Kasumi-1 (cell line): ENCODE data around the gene USP9X.
A peak's percentile ranks its signal among the peaks of the same experiment; 100 is the strongest.
"Not testable (repeated sequence)": the region's sequence is repeated elsewhere in the genome, so short reads cannot be mapped to it uniquely, and the experiment has no call there.

ENCODE experiments used
- DNase-seq, 2 experiments: peaks; one replicate each; lab custom pipeline; 2025; lab: John Stamatoyannopoulos, UW

The USP9X gene

DNA sequence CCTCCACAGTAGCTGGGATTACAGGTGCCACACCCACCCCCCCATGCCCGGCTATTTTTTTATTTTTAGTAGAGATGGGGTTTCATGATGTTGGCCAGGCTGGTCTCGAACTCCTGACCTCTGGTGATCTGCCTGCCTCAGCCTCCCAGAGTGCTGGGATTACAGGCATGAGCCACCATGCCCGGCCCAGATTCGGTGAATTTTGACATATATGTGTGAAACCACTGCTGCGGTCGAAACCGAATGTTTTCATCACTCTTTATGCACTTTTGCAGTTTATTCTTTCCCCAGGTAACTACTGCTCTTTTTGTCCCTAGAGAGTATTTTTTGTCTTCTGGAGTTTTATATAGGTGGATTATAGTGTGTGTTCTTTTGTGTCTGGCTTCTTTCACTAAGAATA, 101.7 kb downstream of the USP9X start:
- not testable (repeated sequence) for DNase-seq

GRCh38 chrX:41189156-41189555, 103.9 kb downstream of the USP9X start:
- DNase-seq = no peak

DNA sequence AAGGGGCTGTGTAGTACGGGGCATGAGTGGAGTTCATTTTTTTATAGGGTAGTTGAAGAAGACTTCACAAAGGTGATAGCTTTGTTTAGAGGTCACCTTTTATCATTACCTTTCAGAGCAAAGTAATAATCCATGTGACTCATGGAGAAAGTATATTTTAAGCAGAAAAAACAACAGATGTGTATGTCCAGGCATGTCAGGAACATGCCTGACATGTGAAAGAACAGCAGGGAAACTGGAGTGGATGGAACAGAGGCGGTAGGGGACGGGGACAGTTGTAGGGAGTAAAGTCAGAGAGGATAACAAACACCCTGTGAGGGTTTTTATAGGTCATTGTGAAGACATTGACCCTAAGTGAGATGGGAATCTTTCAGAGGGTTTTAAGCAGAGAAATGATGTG, 107.6 kb downstream of the USP9X start:
- no peak for DNase-seq

- DNase-seq = no peak
These were observed 113.2 kb downstream of the USP9X start for GRCh38 chrX:41198410-41198809.

DNA sequence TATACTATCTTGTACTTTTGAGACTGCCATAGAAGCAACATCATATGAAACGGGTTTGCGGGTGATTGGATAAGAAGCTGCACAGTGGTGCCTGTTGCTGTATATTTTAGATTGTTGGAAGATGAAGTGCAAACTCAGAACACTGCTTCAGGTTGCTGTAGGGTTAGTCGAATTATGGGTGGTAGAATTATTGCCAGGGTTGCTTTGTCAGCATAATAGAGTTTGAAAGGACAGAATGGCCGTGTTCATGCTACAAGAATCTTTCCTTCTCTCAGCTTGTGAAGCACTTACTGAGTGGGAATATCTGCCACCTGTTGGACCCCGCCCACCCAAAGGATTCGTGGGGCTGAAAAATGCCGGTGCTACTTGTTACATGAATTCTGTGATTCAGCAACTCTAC, 115.5 kb downstream of the USP9X start:
- DNase-seq = no peak

DNA sequence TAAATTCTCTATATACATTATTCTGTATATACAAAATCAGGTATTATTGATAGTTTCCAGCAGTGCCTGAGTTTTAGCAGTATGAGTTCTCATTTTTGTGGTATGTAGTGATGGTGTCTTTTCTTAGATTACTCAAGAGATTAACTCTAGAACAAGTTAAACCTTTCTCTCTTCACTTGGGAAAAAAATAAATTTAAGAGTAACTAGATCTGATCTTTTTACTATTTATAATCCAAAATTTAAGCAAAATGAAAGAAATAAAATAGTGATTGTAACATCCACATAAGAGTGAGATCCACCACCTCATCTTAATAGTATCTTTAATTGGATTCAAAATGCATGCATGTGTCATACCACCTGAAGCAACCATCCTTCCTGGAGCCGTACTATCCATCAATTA, 124.6 kb downstream of the USP9X start:
- DNase-seq = no peak

DNA sequence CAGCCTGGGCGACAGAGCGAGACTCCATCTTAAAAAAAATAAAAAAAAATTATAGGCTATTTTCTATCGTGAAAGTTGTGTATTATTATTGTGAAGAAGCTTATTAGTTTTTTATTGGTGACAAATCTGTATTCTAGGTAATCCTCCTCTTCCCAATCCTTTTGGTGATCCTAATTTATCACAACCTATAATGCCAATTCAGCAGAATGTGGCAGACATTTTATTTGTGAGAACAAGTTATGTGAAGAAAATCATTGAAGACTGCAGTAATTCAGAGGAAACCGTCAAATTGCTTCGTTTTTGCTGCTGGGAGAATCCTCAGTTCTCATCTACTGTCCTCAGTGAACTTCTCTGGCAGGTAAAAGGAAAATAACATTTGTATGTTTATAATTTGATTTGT, 139.4 kb downstream of the USP9X start:
- DNase-seq = no peak

- no peak for DNase-seq
These were observed 148.7 kb downstream of the USP9X start for GRCh38 chrX:41233988-41234387.

DNA sequence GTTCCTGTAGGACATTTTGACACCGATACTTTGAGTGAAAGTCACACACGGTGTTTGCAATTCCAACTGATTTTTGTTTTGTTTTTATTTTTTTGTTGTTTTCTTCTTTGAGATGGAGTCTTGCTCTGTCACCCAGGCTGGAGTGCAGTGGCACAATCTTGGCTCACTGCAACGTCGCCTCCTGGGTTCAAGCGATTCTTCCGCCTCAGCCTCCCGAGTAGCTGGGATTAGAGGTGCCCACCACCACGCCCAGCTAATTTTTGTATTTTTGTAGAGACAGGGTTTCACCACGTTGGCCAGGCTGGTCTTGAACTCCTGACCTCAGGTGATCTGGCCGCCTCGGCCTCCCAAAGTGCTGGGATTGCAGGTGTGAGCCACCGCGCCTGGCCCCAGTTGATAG, 149.2 kb downstream of the USP9X start:
- not testable (repeated sequence) for DNase-seq

- no peak for DNase-seq
These were observed 149.7 kb downstream of the USP9X start for GRCh38 chrX:41234962-41235361.

DNA sequence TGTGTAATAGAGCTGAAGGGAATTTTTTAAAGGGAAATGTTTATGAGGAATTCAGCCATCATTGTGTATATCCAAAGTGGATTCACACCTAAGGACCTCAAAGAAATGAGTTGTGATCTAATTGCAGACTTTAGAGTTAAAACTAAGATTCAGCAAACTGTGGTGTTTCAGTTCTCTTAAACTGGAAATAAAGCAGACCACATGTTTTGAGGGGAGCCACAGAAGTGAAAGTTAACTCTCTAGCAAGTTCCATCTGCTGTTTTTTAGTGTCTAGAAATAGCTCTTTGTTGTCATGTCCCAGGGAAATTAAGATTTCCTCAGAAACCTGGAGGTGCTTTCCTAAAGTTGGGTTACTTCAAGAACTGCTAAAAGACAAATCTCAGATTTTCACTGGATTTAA, 151.4 kb downstream of the USP9X start:
- DNase-seq = no peak

DNA sequence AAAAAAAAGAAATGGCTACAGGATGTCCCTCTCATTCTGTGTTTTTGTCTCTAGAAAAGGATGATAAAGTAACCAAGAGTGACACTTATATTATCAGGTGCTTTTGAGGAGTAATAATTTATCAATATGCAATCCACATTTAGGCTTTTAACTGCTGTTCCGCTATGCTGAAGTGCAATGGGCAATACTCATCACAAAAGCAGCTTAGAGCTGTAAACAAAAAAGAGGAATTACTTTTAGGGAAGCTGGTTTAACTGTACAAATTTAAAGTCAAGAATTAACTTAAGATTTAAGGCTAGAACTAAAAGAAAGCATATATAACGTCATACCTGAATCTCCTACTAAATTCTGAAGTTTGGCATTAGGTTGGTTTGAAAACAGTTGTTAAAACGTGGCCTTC, 155.3 kb downstream of the USP9X start:
- DNase-seq = peak; percentile 16 to 39

DNA sequence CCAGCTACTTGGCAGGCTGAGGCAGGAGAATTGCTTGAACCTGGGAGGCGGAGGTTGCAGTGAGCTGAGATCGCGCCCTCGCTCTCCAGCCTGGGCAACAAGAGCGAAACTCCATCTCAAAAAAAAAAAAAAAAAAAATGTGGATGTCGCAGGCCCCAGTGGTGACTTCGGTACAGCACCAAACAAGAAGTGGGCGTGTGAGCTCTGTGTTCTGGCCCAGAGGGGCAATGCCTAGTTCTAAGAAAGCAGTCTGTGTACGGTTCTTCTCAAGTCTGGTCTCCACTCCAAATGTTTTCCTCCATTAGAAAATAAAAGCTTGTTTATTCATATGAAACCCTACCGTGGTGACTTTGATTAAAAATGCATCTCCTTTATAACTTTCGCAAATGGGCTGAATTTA, 156.7 kb downstream of the USP9X start:
- DNase-seq = no peak

DNA sequence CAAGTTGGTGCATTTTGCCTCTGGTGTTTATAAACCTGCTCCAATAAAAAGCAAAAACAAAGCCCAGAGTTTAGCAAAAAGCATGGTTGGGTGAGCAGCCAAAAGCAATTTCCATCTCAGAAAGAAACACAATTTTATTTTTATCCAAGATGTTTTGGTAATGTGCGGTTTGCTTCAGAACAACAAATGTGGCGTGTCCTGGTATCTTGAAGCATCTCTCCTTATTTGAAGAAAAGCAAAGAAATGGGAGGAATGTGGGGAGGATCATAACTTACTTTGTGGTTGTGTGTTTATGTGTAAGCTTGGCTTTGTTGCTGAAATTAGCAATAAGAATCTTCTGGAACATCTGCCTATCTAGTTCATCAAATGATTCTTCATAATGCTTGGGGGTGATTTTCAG, 160.4 kb downstream of the USP9X start:
- DNase-seq = no peak

DNA sequence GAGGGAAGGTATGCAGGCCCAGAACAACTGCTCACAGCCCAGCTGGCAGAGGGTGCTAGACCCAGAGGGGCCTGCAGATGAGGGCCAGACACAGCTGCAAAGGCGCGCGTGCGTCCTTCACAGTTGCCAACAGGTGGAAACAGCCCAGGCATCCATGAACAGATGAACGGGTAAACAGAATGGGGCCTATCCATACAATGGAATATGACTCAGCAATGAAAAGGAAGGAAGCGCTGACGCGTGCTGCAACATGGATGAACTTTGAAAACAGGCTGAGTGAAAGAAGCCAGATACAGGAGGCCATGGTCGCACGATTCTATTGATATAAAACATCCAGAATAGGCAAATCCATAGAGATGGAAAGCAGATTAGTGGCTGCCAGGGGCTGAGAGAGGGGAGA, 165.6 kb downstream of the USP9X start:
- DNase-seq = no peak

DNA sequence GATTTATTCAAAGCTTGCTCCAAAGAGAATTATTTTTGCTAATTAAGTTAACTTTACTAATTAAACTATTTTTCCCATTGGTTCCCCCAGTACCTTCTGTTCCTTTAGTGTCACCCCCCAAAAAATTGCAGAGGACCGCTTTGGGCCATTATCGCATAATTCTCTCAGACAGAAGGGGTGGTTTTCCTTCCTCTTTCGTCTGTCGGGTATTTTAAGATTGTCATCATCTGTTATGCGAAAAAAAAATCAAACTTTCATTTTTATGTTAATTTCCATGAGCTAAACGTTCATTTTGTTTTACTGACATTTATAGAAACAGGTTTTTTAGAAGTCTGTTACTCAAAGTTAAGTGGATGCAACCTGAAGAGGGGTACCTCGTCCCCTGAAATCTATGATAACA, 172.6 kb downstream of the USP9X start:
- no peak for DNase-seq

DNA sequence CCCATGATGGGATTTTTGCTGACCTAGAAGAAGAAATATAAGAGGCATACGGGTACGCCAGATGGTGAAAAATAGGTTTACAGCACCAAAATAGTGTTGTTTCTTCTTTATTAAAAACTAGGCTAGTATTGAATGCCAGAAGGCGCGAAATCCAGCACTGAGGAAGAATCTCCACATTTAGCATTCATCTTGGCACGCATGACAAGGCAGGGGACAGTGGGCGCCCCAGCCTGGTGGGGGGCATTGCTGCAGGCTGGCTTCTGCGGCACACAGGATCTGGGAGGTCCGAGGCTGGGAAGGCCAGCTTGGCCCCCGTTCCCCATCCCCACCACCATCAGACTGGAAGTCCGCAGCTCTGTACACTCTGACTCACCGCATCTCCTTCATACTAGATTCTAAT, 173.0 kb downstream of the USP9X start:
- DNase-seq = no peak

GRCh38 chrX:41258871-41259270, 173.6 kb downstream of the USP9X start:
- no peak for DNase-seq

DNA sequence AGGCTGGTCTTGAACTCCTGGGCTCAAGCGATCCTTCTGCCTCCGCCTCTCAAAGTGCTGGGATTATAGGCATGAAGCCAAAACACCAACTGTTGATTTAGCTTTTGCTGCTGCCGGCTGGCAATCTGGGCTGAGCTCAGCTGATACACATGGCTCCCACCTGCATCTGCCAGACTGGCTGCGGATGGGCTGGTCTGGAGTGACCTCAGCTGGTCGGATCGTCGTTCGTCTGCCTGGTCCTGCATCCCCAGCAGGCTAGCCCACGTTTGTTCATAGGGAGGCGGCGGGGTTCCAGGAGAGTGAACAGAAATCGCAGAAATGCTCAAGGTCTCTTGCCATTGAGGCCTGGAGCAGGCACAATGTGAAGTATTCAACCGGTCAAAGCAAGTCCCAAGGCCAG, 174.3 kb downstream of the USP9X start:
- no peak for DNase-seq

DNA sequence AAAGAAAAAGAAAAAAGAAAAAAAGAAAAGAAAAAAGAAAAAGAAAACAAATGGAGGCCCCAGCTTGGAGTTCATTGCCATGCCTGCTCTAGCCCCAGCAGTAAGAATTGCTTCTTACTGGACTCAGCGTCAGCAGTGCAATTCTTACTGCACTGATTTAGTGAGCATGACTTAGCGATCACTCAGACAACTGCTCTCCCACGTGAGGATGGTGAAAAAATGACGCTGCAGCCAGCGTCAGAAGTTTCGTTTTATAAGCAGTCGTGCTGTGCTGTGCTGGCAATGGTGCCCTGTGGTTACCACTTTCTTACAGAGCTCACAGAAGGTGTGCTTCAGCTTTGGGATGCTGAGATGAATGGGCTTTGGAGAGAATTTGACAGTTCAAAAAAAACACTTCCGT, 180.4 kb downstream of the USP9X start:
- no peak for DNase-seq

- DNase-seq = no peak
These were observed 188.4 kb downstream of the USP9X start for GRCh38 chrX:41273638-41274037.

- DNase-seq = peak; percentile 21 to 31
These were observed 190.7 kb downstream of the USP9X start for GRCh38 chrX:41275661-41276609.

DNA sequence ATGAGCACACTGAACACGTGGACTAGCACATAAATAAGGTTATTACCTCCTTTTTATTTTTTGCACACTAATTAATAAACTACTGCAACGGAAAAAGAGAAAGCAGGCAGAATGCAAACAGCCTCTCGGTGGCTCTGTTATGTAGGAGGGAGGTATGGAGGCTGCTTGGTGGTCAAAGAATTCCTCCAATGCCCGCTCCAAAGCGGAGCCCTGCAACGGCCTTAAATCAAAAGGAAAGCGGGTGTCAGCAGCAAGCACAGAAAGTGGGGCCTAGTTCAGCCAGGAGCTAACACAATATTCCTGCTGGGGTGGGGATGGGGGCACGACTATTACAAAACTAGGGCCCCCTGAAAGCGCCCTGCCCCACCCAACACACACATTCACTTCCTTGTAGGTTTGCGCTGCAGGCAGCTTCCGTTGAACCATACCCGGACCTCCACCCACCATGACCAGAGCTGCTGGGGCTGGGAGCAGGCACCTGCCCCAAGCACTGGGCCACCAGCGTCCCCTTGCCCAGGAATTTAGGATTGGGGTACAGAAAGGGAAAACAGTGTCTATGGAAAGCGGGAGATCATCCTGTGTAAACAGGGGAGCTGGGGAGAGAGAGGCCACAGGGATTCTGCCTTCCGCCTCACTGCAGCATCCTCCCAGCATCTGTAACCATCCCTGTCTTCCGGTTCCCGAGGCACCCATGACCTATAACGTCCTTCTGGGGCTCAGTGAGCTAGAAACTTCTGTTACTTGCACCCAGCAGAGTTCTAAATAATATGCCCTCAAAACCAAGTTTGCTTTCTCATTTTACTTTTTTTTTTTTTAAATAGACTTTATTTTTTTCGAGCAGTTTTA, 191.6 kb downstream of the USP9X start:
- DNase-seq = no peak
